K562 (cell line): Measurements from ENCODE around the gene CRB2. TPM values are rescaled to one million over a fixed set of nuclear protein-coding genes. Genes with fewer than 3 reads are reported as not detected.
A peak's percentile ranks its signal among the peaks of the same experiment; 100 is the strongest.

ENCODE experiments used
- ARID4B ChIP-seq: sonication (generic); formaldehyde crosslinking; IDR thresholded peaks from 2 replicates; pipeline ENCODE4 v1.8.0; 2022; ENCODE audit warnings: mild to moderate bottlenecking, missing genetic modification reagents
- CCAR2 ChIP-seq: fragments of 200-400 bp; formaldehyde crosslinking; IDR thresholded peaks from 2 replicates; pipeline ENCODE4 v1.6.1; 2017; ENCODE audit warnings: mild to moderate bottlenecking, low read depth, low read length
- CREB3L1 ChIP-seq: fragments of 450-650 bp; IDR thresholded peaks from 2 replicates; pipeline ENCODE4 v1.6.1; 2014; ENCODE audit warnings: low read depth, mild to moderate bottlenecking, moderate library complexity, borderline replicate concordance
- EZH2 ChIP-seq: IDR thresholded peaks from 2 replicates; pipeline ENCODE4 v1.6.1; 2012; ENCODE audit warnings: low read depth, mild to moderate bottlenecking, inconsistent platforms, low read length, borderline replicate concordance
- FUS ChIP-seq: fragments of 200-400 bp; formaldehyde crosslinking; optimal IDR thresholded peaks from 2 replicates; pipeline ENCODE3; 2017; ENCODE audit warnings: low read depth, low read length
- JUND ChIP-seq, 2 experiments: IDR thresholded peaks; 2 replicates in 1 of 2; 3 replicates in 1 of 2; pipeline ENCODE4 v1.6.1; 2011; ENCODE audit warnings: borderline replicate concordance in 2 of 2, low read depth in 2 of 2, low read length in 2 of 2, improper control_type of control experiment in 1 of 2, missing biosample characterization in 1 of 2, missing genetic modification characterization in 1 of 2, missing genetic modification reagents in 1 of 2
- KAT8 ChIP-seq: fragments of 450-650 bp; IDR thresholded peaks from 2 replicates; pipeline ENCODE4 v1.6.1; 2016; ENCODE audit warnings: low read depth, mild to moderate bottlenecking
- KDM1A ChIP-seq, 2 experiments: fragments of 450-650 bp; IDR thresholded peaks; 2 replicates each; pipeline ENCODE4 v1.6.1; 2016; ENCODE audit warnings: mild to moderate bottlenecking in 2 of 2
- KHSRP ChIP-seq: fragments of 450-650 bp; IDR thresholded peaks from 2 replicates; pipeline ENCODE4 v1.6.1; 2017
- MCM2 ChIP-seq: fragments of 450-650 bp; IDR thresholded peaks from 2 replicates; pipeline ENCODE4 v1.6.1; 2017; ENCODE audit warnings: low read depth, mild to moderate bottlenecking
- MITF ChIP-seq: IDR thresholded peaks from 2 replicates; pipeline ENCODE4 v1.6.1; 2014; ENCODE audit warnings: antibody characterized with exemption
- MTA3 ChIP-seq: fragments of 450-650 bp; formaldehyde crosslinking; IDR thresholded peaks from 2 replicates; pipeline ENCODE4 v1.6.1; 2017; ENCODE audit warnings: mild to moderate bottlenecking, borderline replicate concordance
- NFE2 ChIP-seq: IDR thresholded peaks from 2 replicates; pipeline ENCODE4 v1.6.1; 2014; ENCODE audit warnings: antibody characterized with exemption, low read depth
- RBM34 ChIP-seq: fragments of 200-400 bp; formaldehyde crosslinking; IDR thresholded peaks from 2 replicates; pipeline ENCODE4 v1.6.1; 2018; ENCODE audit warnings: low read length, borderline replicate concordance; ENCODE audit not compliant: insufficient read depth
- RFX7 ChIP-seq: fragments of 250-450 bp; sonication (Bioruptor Pico); IDR thresholded peaks from 2 replicates; pipeline ENCODE4 v1.5.1; 2021; ENCODE audit warnings: mild to moderate bottlenecking
- SNRNP70 ChIP-seq: fragments of 200-400 bp; formaldehyde crosslinking; optimal IDR thresholded peaks from 2 replicates; pipeline ENCODE3; 2017; ENCODE audit warnings: low read depth, low read length
- ZNF134 ChIP-seq: fragments of 250-450 bp; sonication (Bioruptor Pico); conservative IDR thresholded peaks from 2 replicates; pipeline ENCODE4 v1.4.0; 2020
- ZNF24 ChIP-seq: fragments of 450-650 bp; IDR thresholded peaks from 2 replicates; pipeline ENCODE4 v1.6.1; 2016
- ZNF518B ChIP-seq: fragments of 250-450 bp; sonication (Bioruptor Pico); IDR thresholded peaks from 2 replicates; pipeline ENCODE4 v1.5.0; 2021; ENCODE audit warnings: mild to moderate bottlenecking, moderate library complexity
- ZNF830 ChIP-seq: fragments of 250-450 bp; sonication (Bioruptor Pico); IDR thresholded peaks from 2 replicates; pipeline ENCODE4 v1.5.0; 2021; ENCODE audit warnings: mild to moderate bottlenecking
- polyA plus RNA-seq, 8 experiments: library from polyadenylated mRNA; depleted of rRNA in 4 of 8; stranded (reverse) in 5 of 8; unstranded in 3 of 8; fragments of >200 nt; fragmentation: Nextera tagmentation in 2 of 8; fragmentation: Illumina TruSeq in 1 of 8; extraction: Ambion mirVana in 2 of 8; extraction: Trizol in 1 of 8; gene quantifications; 2 replicates each; pipeline versions ENCODE4 v1.2.1 to v1.2.3, GENCODE V29; 2011 to 2014; ENCODE audit warnings: inconsistent platforms in 1 of 8, missing spikeins in 1 of 8
- total RNA-seq, 7 experiments: library from RNA; depleted of rRNA in 6 of 7; stranded (reverse); fragments of >200 nt in 6 of 7; fragmentation: Illumina TruSeq in 2 of 7; extraction: Trizol in 2 of 7; gene quantifications; 2 replicates each; pipeline versions ENCODE4 v1.2.1 to v1.2.3, GENCODE V29; 2011 to 2021; ENCODE audit warnings: low replicate concordance in 1 of 7

The CRB2 gene
- total and polyA plus RNA-seq, 9 of the 15 experiments (the other 6 are each of a cell fraction or from before 2014, with no cell fraction given), result 0.13 to 1.2 (median 0.25) TPM; not detected in 2

GRCh38 chr9:123326662-123327093 lies 29.3 kb upstream of the CRB2 start (continued):
- 0 out of 2 replicates have a peak, but pooled peaks have one; percentile 34 for TF ChIP-seq ARID4B (CRISPR knock-in tag)
- TF ChIP-seq KDM1A (IDR thresholded peaks at IDR 0.05), result no peak
- TF ChIP-seq FUS, result no peak
- no peak for TF ChIP-seq EZH2
- TF ChIP-seq NFE2, result no peak
- no peak for TF ChIP-seq ZNF518B (CRISPR knock-in tag)
- no peak for TF ChIP-seq RBM34
- peak; percentile 83 for TF ChIP-seq MITF
- TF ChIP-seq RFX7, result no peak
- TF ChIP-seq MCM2, result no peak
- TF ChIP-seq SNRNP70, result no peak
- no peak for TF ChIP-seq ZNF24
- no peak for TF ChIP-seq ZNF134 (CRISPR knock-in tag)
- TF ChIP-seq MTA3, result peak; percentile 42; the same call in 1 of the 2 replicates
- TF ChIP-seq KAT8, result no peak
- TF ChIP-seq ZNF830 (CRISPR knock-in tag), result no peak
- TF ChIP-seq CCAR2, result no peak
- TF ChIP-seq JUND (IDR thresholded peaks at IDR 0.05; ENCODE audit: borderline replicate concordance, low read depth, low read length), result peak; percentile 86
- TF ChIP-seq JUND (tag; IDR thresholded peaks at IDR 0.05; ENCODE audit: borderline replicate concordance, low read depth, low read length), result peak; percentile 91
- TF ChIP-seq KHSRP, result no peak
- TF ChIP-seq CREB3L1, result no peak
